HEK293 (cell line): ENCODE results near the gene HDLBP.

Experiments used
- HOXD13 ChIP-seq: sonication (generic); formaldehyde crosslinking; IDR thresholded peaks from 2 replicates; pipeline ENCODE4 v1.8.0; 2022; ENCODE audit warnings: missing genetic modification reagents, borderline replicate concordance
- INSM2 ChIP-seq: fragments of 450-650 bp; formaldehyde crosslinking; IDR thresholded peaks from 2 replicates; pipeline ENCODE4 v1.5.1; 2016; ENCODE audit warnings: missing biosample characterization, missing genetic modification characterization
- KLF1 ChIP-seq: fragments of 450-650 bp; formaldehyde crosslinking; IDR thresholded peaks from 2 replicates; pipeline ENCODE4 v1.5.1; 2016; ENCODE audit warnings: missing biosample characterization, missing genetic modification characterization
- MZF1 ChIP-seq: fragments of 450-650 bp; formaldehyde crosslinking; IDR thresholded peaks from 2 replicates; pipeline ENCODE4 v1.5.1; 2017; ENCODE audit warnings: missing biosample characterization, missing genetic modification characterization, borderline replicate concordance
- PBX3 ChIP-seq: sonication (generic); formaldehyde crosslinking; IDR thresholded peaks from 2 replicates; pipeline ENCODE4 v1.8.1; 2022; ENCODE audit warnings: mild to moderate bottlenecking, moderate library complexity, missing genetic modification reagents
- PRDM2 ChIP-seq: fragments of 450-650 bp; formaldehyde crosslinking; IDR thresholded peaks from 2 replicates; pipeline ENCODE4 v1.5.1; 2016; ENCODE audit warnings: missing biosample characterization, missing genetic modification characterization, borderline replicate concordance
- TCF7L2 ChIP-seq: IDR thresholded peaks from 2 replicates; pipeline ENCODE4 v1.6.1; 2011; ENCODE audit warnings: low read depth, mild to moderate bottlenecking, inconsistent platforms, low read length, moderate library complexity, borderline replicate concordance
- WT1 ChIP-seq: fragments of 450-650 bp; formaldehyde crosslinking; IDR thresholded peaks from 2 replicates; pipeline ENCODE4 v1.5.1; 2016; ENCODE audit warnings: missing biosample characterization, missing genetic modification characterization
- ZBTB26 ChIP-seq: fragments of 450-650 bp; formaldehyde crosslinking; optimal IDR thresholded peaks from 2 replicates; pipeline ENCODE3; 2016; ENCODE audit warnings: missing biosample characterization, mild to moderate bottlenecking, missing genetic modification characterization
- ZBTB7A ChIP-seq: fragments of 450-650 bp; formaldehyde crosslinking; IDR thresholded peaks from 2 replicates; pipeline ENCODE4 v1.5.1; 2016; ENCODE audit warnings: low read depth, missing biosample characterization, missing genetic modification characterization
- ZNF16 ChIP-seq: fragments of 450-650 bp; formaldehyde crosslinking; IDR thresholded peaks from 2 replicates; pipeline ENCODE4 v1.5.1; 2016; ENCODE audit warnings: low read depth, missing biosample characterization, missing genetic modification characterization
- ZNF23 ChIP-seq: fragments of 450-650 bp; formaldehyde crosslinking; IDR thresholded peaks from 2 replicates; pipeline ENCODE4 v1.5.1; 2016; ENCODE audit warnings: missing biosample characterization, missing genetic modification characterization, borderline replicate concordance
- ZNF335 ChIP-seq: fragments of 450-650 bp; formaldehyde crosslinking; conservative IDR thresholded peaks from 2 replicates; pipeline ENCODE4 v1.5.1; 2016; ENCODE audit warnings: missing biosample characterization, missing genetic modification characterization
- ZNF366 ChIP-seq: fragments of 450-650 bp; formaldehyde crosslinking; conservative IDR thresholded peaks from 2 replicates; pipeline ENCODE4 v1.5.1; 2016; ENCODE audit warnings: missing biosample characterization, missing genetic modification characterization
- ZNF37A ChIP-seq: fragments of 450-650 bp; IDR thresholded peaks from 2 replicates; pipeline ENCODE4 v1.5.1; 2018; ENCODE audit warnings: missing biosample characterization, missing genetic modification characterization
- ZNF404 ChIP-seq: fragments of 450-650 bp; formaldehyde crosslinking; IDR thresholded peaks from 2 replicates; pipeline ENCODE4 v1.5.1; 2017; ENCODE audit warnings: missing biosample characterization, missing genetic modification characterization
- ZNF529 ChIP-seq: fragments of 450-650 bp; formaldehyde crosslinking; IDR thresholded peaks from 2 replicates; pipeline ENCODE4 v1.5.1; 2017; ENCODE audit warnings: missing genetic modification characterization, missing biosample characterization; ENCODE audit not compliant: insufficient replicate concordance
- ZNF530 ChIP-seq: fragments of 450-650 bp; formaldehyde crosslinking; IDR thresholded peaks from 2 replicates; pipeline ENCODE4 v1.5.1; 2016; ENCODE audit warnings: low read depth, missing biosample characterization, missing genetic modification characterization
- ZNF610 ChIP-seq: fragments of 450-650 bp; formaldehyde crosslinking; IDR thresholded peaks from 2 replicates; pipeline ENCODE4 v1.5.1; 2016; ENCODE audit warnings: missing biosample characterization, missing genetic modification characterization, borderline replicate concordance
- ZNF624 ChIP-seq: fragments of 450-650 bp; formaldehyde crosslinking; IDR thresholded peaks from 2 replicates; pipeline ENCODE4 v1.5.1; 2017; ENCODE audit warnings: missing biosample characterization, missing genetic modification characterization
- ZNF776 ChIP-seq: fragments of 450-650 bp; formaldehyde crosslinking; IDR thresholded peaks from 2 replicates; pipeline ENCODE4 v1.5.0; 2017; ENCODE audit warnings: missing biosample characterization, missing genetic modification characterization, borderline replicate concordance
- ZNF785 ChIP-seq: fragments of 450-650 bp; formaldehyde crosslinking; IDR thresholded peaks from 2 replicates; pipeline ENCODE4 v1.5.1; 2016; ENCODE audit warnings: missing biosample characterization, missing genetic modification characterization
- ZSCAN18 ChIP-seq: fragments of 450-650 bp; formaldehyde crosslinking; IDR thresholded peaks from 2 replicates; pipeline ENCODE4 v1.5.1; 2016; ENCODE audit warnings: missing biosample characterization, missing genetic modification characterization
- ZSCAN4 ChIP-seq: fragments of 450-650 bp; formaldehyde crosslinking; IDR thresholded peaks from 2 replicates; pipeline ENCODE4 v1.5.1; 2017; ENCODE audit warnings: missing biosample characterization, missing genetic modification characterization

Gene HDLBP

DNA sequence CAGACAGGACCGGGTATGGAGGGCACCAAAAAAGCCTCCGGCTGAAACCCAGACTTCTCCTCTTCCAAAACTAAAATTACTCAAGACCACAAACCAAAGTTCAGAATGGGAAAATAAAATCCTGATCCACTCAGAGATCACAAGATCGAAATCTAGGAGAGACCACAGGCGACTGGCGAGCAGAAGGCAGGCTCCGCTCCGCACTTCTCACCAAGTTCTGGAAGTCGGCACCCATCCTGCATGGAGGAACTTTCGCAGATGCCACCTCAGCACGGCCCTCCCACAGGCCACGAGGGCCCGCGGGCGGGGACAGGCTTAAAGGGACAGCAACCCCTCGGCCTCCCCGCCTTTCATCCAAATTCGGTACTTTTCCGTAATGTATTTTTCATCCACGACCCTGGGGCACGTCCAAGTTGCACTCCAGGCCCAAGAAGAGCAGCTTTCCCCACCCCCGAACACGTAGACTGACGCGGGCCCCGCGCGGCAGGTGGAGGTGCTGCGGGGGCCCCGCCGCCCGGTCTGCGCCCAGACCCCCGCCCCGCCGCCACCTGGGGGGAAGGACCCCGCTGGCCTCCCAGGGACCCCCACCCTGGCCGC lies 43.7 kb downstream of the HDLBP start (continued):
- TF ChIP-seq ZNF785 (tag by site-specific recombination) = no peak
- TF ChIP-seq WT1 = no peak
- no peak for TF ChIP-seq ZNF529 (tag by site-specific recombination)
- TF ChIP-seq MZF1 = no peak
- TF ChIP-seq ZNF530 = no peak
- TF ChIP-seq ZNF624 (tag by site-specific recombination) = no peak
- no peak for TF ChIP-seq ZNF404
- TF ChIP-seq PBX3 (CRISPR knock-in tag) = no peak
- TF ChIP-seq ZNF776 = no peak
- TF ChIP-seq ZBTB7A (tag by site-specific recombination) = no peak
- TF ChIP-seq ZBTB26 = peak; percentile 34
- no peak for TF ChIP-seq KLF1
- no peak for TF ChIP-seq ZSCAN18
- no peak for TF ChIP-seq ZNF23
- TF ChIP-seq ZNF366 (tag by site-specific recombination) = no peak
- no peak for TF ChIP-seq ZNF37A (tag by site-specific recombination)
- no peak for TF ChIP-seq HOXD13
- no peak for TF ChIP-seq ZNF610 (tag by site-specific recombination)
- 0 out of 2 replicates have a peak, but pooled peaks have one; percentile 32 for TF ChIP-seq TCF7L2
- TF ChIP-seq ZNF335 (tag by site-specific recombination) = peak; percentile 78
- no peak for TF ChIP-seq ZSCAN4 (tag by site-specific recombination)
- TF ChIP-seq INSM2 (tag by site-specific recombination) = no peak
- TF ChIP-seq PRDM2 = no peak
- no peak for TF ChIP-seq ZNF16
